22Rv1 (cell line): ENCODE data around the gene MRPL24.
A peak's percentile ranks its signal among the peaks of the same experiment; 100 is the strongest.

ENCODE experiments used
- H3K27ac ChIP-seq: fragments of 450-650 bp; 2 replicates; pipeline ENCODE4 v1.5.1; 2017
- CTCF ChIP-seq: fragments of 450-650 bp; IDR thresholded peaks from 2 replicates; pipeline ENCODE4 v1.5.1; 2017; ENCODE audit warnings: mild to moderate bottlenecking
- ZFX ChIP-seq: fragments of 450-650 bp; IDR thresholded peaks from 2 replicates; pipeline ENCODE4 v1.6.1; 2017; ENCODE audit warnings: antibody characterized with exemption, borderline replicate concordance

The MRPL24 gene

GRCh38 chr1:156741481-156741983 is 644 bp upstream of the MRPL24 start:
- H3K27ac ChIP-seq: peak overlapping the region; percentile 92
- TF ChIP-seq ZFX (no peak), CTCF (no peak)

DNA sequence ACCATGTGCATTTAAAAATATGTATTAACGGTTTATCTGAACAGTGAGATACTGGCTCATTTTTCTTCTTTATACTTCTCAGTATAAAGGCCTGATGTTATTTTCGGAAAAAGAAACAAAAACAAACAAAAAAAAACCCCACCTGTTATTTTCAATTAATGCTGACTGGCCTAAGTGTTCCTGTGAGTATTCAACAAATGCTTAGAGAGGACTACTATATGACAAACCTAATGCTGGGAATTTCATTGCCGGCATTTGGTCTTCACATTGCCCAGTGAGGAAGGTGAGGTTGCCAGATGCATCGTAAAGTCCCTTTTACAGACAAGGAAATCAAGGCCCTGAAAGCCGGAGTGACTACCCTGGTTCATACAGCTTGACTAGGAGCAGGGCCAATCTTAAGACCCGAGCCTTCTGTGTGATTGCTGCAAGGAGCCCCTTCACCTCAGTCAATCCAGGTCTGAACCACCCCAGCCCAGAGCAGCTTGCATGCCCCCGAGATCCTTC is 599 bp downstream of the MRPL24 start:
- H3K27ac ChIP-seq: peak overlapping the region; percentile 92
- TF ChIP-seq ZFX (no peak), CTCF (no peak)

- TF ChIP-seq CTCF (no peak), ZFX (no peak)
- H3K27ac ChIP-seq: peak overlapping the region; percentile 92; the same call in 1 of the 2 replicates
These were observed 2.0 kb downstream of the MRPL24 start for GRCh38 chr1:156738916-156739315.

DNA sequence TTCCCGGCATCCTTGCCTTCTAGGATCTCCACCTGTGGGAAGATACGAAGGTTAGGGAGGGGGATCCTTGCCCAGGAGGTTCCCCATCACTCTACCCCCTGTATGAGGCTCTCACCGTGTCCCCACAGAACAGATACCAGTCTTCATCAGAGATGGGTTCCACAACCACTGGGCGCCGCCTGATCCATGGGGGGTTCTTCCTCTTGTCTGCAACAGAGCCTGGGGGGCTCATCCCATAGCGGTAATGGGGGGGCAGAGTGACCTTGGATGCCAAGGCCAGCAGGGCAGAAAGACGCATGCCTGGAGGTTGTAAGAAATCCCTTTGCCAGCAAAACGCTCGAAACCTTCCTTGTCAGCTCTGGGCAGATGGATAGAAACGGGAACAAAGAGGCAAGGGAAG is 2.5 kb downstream of the MRPL24 start:
- peak overlapping the region; percentile 7; the same call in 1 of the 2 replicates for H3K27ac ChIP-seq
- TF ChIP-seq CTCF (no peak), ZFX (no peak)

GRCh38 chr1:156733989-156734584 is 6.8 kb downstream of the MRPL24 start:
- TF ChIP-seq ZFX (no peak), CTCF (no peak)
- H3K27ac ChIP-seq: peak overlapping the region; percentile 22

DNA sequence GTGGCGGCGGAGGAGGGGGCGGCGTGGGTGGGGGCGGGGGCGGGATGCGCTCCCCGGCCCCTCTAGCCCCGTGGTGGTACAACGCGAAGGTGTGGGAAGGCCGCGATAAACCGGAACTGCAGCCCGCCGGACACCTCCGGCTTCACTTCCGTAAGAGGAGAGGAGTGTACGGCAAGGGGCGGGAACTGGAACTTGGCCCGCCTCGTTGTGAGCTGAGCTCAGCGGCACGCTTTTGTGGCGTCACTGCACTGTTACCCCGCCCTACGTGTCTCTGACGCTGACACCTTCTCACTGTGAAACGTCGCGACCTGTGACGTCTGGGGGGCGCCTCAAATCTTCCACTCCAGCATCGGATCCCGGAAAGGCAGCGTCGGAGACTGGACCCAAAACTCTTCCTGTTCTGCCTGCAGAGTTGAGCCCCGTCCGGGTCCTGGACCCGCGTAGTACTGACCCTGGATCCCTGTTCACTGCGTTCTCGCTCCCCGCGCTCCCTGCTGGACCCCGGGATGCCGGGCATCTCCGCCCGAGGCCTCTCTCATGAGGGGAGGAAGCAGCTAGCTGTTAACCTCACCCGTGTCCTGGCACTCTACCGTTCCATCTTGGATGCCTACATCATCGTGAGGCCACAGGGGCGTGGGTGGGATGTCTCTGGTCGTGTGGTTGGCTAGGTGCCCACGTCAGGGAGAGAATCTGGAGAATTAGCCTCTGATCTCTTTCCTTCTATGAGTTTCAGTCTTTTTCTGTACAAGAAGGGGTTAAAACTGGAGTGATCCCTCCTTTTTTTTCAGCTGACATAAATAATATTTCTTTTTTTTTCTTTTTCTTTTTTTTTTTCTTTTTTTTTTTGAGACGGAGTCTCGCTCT is 12.1 kb downstream of the MRPL24 start, which contains the start of gene ISG20L2:
Gene ISG20L2, minus strand, starts transcription at position 168 of the 864 bp plus-strand sequence. CDS start 1,114 bp downstream, outside the sequence.
- peak within 1 kb of the TSS; percentile 92 for H3K27ac ChIP-seq
- no peak for TF ChIP-seq CTCF
- TF ChIP-seq ZFX: 0 out of 2 replicates have a peak, but pooled peaks have one; percentile 54
